ENCODE measurements around the gene PLPP6.
"Not testable (repeated sequence)": the region's sequence is repeated elsewhere in the genome, so short reads cannot be mapped to it uniquely, and the experiment has no call there.

PLPP6 gene

GRCh38 chr9:4662108-4662988 is at the start of gene PLPP6:
Gene PLPP6, plus strand, starts transcription at chr9:4662294. Its CDS starts 82 bp downstream, at chr9:4662376.
- DNase-seq: peak; percentile 89

GRCh38 chr9:4614627-4615026 is 47.5 kb upstream of the PLPP6 start:
- DNase-seq: no peak

- DNase-seq: no peak
Observed at GRCh38 chr9:4615251-4615650, 46.8 kb upstream of the PLPP6 start.

- DNase-seq: no peak
Observed at GRCh38 chr9:4615778-4616177, 46.3 kb upstream of the PLPP6 start.

- no peak for DNase-seq
Observed at GRCh38 chr9:4617752-4618151, 44.3 kb upstream of the PLPP6 start.

GRCh38 chr9:4618700-4619099 is 43.4 kb upstream of the PLPP6 start:
- no peak for DNase-seq

- DNase-seq: no peak
Observed at GRCh38 chr9:4620057-4620765, 41.9 kb upstream of the PLPP6 start.

GRCh38 chr9:4620881-4621555 is 41.1 kb upstream of the PLPP6 start:
- no peak for DNase-seq

- DNase-seq: no peak
Observed at GRCh38 chr9:4622016-4622415, 40.1 kb upstream of the PLPP6 start.

- DNase-seq: no peak
Observed at GRCh38 chr9:4630836-4631235, 31.3 kb upstream of the PLPP6 start.

GRCh38 chr9:4638968-4639367 is 23.1 kb upstream of the PLPP6 start:
- no peak for DNase-seq

GRCh38 chr9:4639420-4639819 is 22.7 kb upstream of the PLPP6 start:
- DNase-seq: no peak

- peak; percentile 17 for DNase-seq
Observed at GRCh38 chr9:4640027-4640426, 22.1 kb upstream of the PLPP6 start.

- DNase-seq: no peak
Observed at GRCh38 chr9:4642351-4642750, 19.7 kb upstream of the PLPP6 start.

- no peak for DNase-seq
Observed at GRCh38 chr9:4654084-4654483, 8.0 kb upstream of the PLPP6 start.

GRCh38 chr9:4654538-4654937 is 7.6 kb upstream of the PLPP6 start:
- DNase-seq: no peak

GRCh38 chr9:4656196-4656595 is 5.9 kb upstream of the PLPP6 start:
- DNase-seq: not testable (repeated sequence)

- no peak for DNase-seq
Observed at GRCh38 chr9:4656621-4657020, 5.5 kb upstream of the PLPP6 start.

GRCh38 chr9:4657426-4658159 is 4.5 kb upstream of the PLPP6 start:
- peak; percentile 54 for DNase-seq

- DNase-seq: not testable (repeated sequence)
Observed at GRCh38 chr9:4660665-4661064, 1.4 kb upstream of the PLPP6 start.

GRCh38 chr9:4661165-4661564 is 929 bp upstream of the PLPP6 start:
- no peak for DNase-seq

- no peak for DNase-seq
Observed at GRCh38 chr9:4661611-4662010, 483 bp upstream of the PLPP6 start.
